HepG2 (cell line): ENCODE measurements around the gene BAG5. TPM values are rescaled to one million over a fixed set of nuclear protein-coding genes. Genes with fewer than 3 reads are reported as not detected.
A peak's percentile ranks its signal among the peaks of the same experiment; 100 is the strongest.

Experiments used
- ATAC-seq: fragments of 200-7000 bp; cut with Tn5 transposase; 3 replicates; pipeline ENCODE4 v1.9.1; 2020; ENCODE audit warnings: mild to moderate bottlenecking, moderate library complexity
- BruUV-seq: library from RNA; stranded (reverse); fragments of 400-500 nt; replicated peaks from 2 replicates; lab custom pipeline; 2021; lab: Mats Ljungman, UMichigan
- CTCF ChIA-PET: fragments of 300-600 bp; formaldehyde crosslinking; extraction: SDS; loops from one replicate; lab custom pipeline; 2021; ENCODE audit warnings: low total read pairs, inconsistent platforms, low intra/inter-chr PET ratio; lab: Yijun Ruan, JAX
- POLR2A ChIA-PET: fragments of 350-600 bp; sonication (Branson Sonifier 250); formaldehyde crosslinking; loops from one replicate; lab custom pipeline; 2020; ENCODE audit warnings: antibody characterized with exemption, inconsistent platforms; lab: Yijun Ruan, JAX
- DNase-seq: peaks from one replicate; pipeline ENCODE4 v3.0.0-alpha.2; 2015; ENCODE audit warnings: low spot score
- FAIRE-seq: peaks from 3 replicates; lab custom pipeline; 2011; peaks lifted over from hg19 to GRCh38; lab: Jason Lieb, UNC
- H2AFZ ChIP-seq: one replicate; pipeline ENCODE4 v1.6.1; 2011; ENCODE audit warnings: low read length, inconsistent platforms
- H3K27ac ChIP-seq: fragments of 300-600 bp; 3 replicates; pipeline ENCODE4 v1.8.0; 2011; ENCODE audit warnings: mixed run types, mild to moderate bottlenecking, mixed read lengths, low read length, inconsistent platforms; ENCODE audit not compliant: insufficient read depth; ENCODE audit errors: extremely low read length
- H3K27me3 ChIP-seq, 2 experiments: fragments of 200-600 bp in 1 of 2; 2 replicates in 1 of 2; 3 replicates in 1 of 2; pipeline versions ENCODE4 v1.6.0 to v1.8.0; 2011; ENCODE audit warnings: low read length in 2 of 2, mild to moderate bottlenecking in 2 of 2, moderate library complexity in 2 of 2, inconsistent platforms in 1 of 2; ENCODE audit not compliant: insufficient read depth in 2 of 2, control insufficient read depth in 1 of 2
- H3K36me3 ChIP-seq, 2 experiments: fragments of 200-600 bp in 1 of 2; replicated peaks in 1 of 2; 2 replicates in 1 of 2; 3 replicates in 1 of 2; pipeline versions ENCODE4 v1.5.1 to v1.8.0; 2011; ENCODE audit warnings: low read length in 2 of 2, inconsistent platforms in 1 of 2; ENCODE audit not compliant: insufficient read depth in 2 of 2, control insufficient read depth in 1 of 2
- H3K4me1 ChIP-seq: 2 replicates; pipeline ENCODE4 v1.5.1; 2012; ENCODE audit warnings: low read length, inconsistent platforms; ENCODE audit not compliant: insufficient read depth
- H3K4me2 ChIP-seq: 2 replicates; pipeline ENCODE4 v1.6.0; 2011; ENCODE audit warnings: low read depth, low read length, inconsistent platforms
- H3K4me3 ChIP-seq, 3 experiments: fragments of 200-600 bp in 1 of 3; sonication (generic), shearing (Covaris generic) in 1 of 3; replicated peaks in 1 of 3; 2 replicates each; pipeline ENCODE4 v1.5.1; 2011 to 2016; ENCODE audit warnings: low read length in 3 of 3, inconsistent platforms in 2 of 3, low read depth in 2 of 3, mild to moderate bottlenecking in 2 of 3, control low read depth in 1 of 3, mixed read lengths in 1 of 3; ENCODE audit not compliant: insufficient read depth in 1 of 3
- H3K79me2 ChIP-seq: one replicate; pipeline ENCODE4 v1.6.1; 2011; ENCODE audit warnings: low read length, inconsistent platforms; ENCODE audit not compliant: insufficient read depth
- H3K9ac ChIP-seq: 2 replicates; pipeline ENCODE4 v1.6.0; 2011; ENCODE audit warnings: mild to moderate bottlenecking, low read depth, low read length, inconsistent platforms; ENCODE audit not compliant: insufficient read depth
- H3K9me3 ChIP-seq: 2 replicates; pipeline ENCODE4 v1.5.1; 2012; ENCODE audit warnings: mild to moderate bottlenecking, low read length
- H4K20me1 ChIP-seq: 2 replicates; pipeline ENCODE4 v1.6.0; 2011; ENCODE audit warnings: inconsistent platforms, mild to moderate bottlenecking, low read length, moderate library complexity; ENCODE audit not compliant: insufficient read depth
- HNRNPL ChIP-seq: fragments of 200-400 bp; formaldehyde crosslinking; IDR thresholded peaks from 2 replicates; pipeline ENCODE4 v1.6.1; 2017; ENCODE audit warnings: mild to moderate bottlenecking, low read depth, low read length
- MAX ChIP-seq: IDR thresholded peaks from 2 replicates; pipeline ENCODE4 v1.6.1; 2012; ENCODE audit warnings: inconsistent platforms
- MNT ChIP-seq: fragments of 450-650 bp; IDR thresholded peaks from 2 replicates; pipeline ENCODE4 v1.6.1; 2016
- NRL ChIP-seq: sonication (generic); formaldehyde crosslinking; IDR thresholded peaks from 2 replicates; pipeline ENCODE4 v1.5.0; 2020; ENCODE audit warnings: missing genetic modification reagents, mild to moderate bottlenecking, moderate library complexity, borderline replicate concordance
- SAP130 ChIP-seq: IDR thresholded peaks from 2 replicates; pipeline ENCODE4 v1.6.1; 2016; ENCODE audit warnings: low read depth
- TBL1XR1 ChIP-seq: fragments of 150-350 bp; IDR thresholded peaks from 2 replicates; pipeline ENCODE4 v1.6.1; 2014; ENCODE audit warnings: borderline replicate concordance, low read length; ENCODE audit not compliant: partially characterized antibody
- TEF ChIP-seq: sonication (generic); formaldehyde crosslinking; IDR thresholded peaks from 2 replicates; pipeline ENCODE4 v1.5.0; 2020; ENCODE audit warnings: missing genetic modification reagents
- TFDP1 ChIP-seq: IDR thresholded peaks from 2 replicates; pipeline ENCODE4 v1.6.1; 2016; ENCODE audit warnings: missing compliant biosample characterization, missing genetic modification reagents, borderline replicate concordance
- ZBTB38 ChIP-seq: sonication (generic); formaldehyde crosslinking; IDR thresholded peaks from 2 replicates; pipeline ENCODE4 v1.5.1; 2020; ENCODE audit warnings: mild to moderate bottlenecking, missing genetic modification reagents
- ZNF574 ChIP-seq: sonication (generic); formaldehyde crosslinking; IDR thresholded peaks from 2 replicates; pipeline ENCODE4 v1.4.0; 2020; ENCODE audit warnings: missing genetic modification reagents
- ZNF616 ChIP-seq: sonication (generic); formaldehyde crosslinking; IDR thresholded peaks from 2 replicates; pipeline ENCODE4 v1.5.0; 2020; ENCODE audit warnings: low read depth, mild to moderate bottlenecking, missing genetic modification reagents
- ZNF687 ChIP-seq: sonication (generic); formaldehyde crosslinking; IDR thresholded peaks from 2 replicates; pipeline ENCODE4 v1.5.1; 2020; ENCODE audit warnings: mild to moderate bottlenecking, missing genetic modification reagents, moderate library complexity
- WGBS: methylation state at CpG from one replicate; pipeline ENCODE4 v1.1.6; 2017; ENCODE audit warnings: low lambda C conversion rate; 5-methylcytosine and 5-hydroxymethylcytosine counted together
- in situ Hi-C: cut with HindIII; loops from 2 replicates; pipeline ENCODE4 v1.10.0; 2017; ENCODE audit warnings: low pct_unique_long_range_greater_than_20kb; ENCODE audit not compliant: extremely low pct_ligation_motif_present
- intact Hi-C: fragments of 100-400 bp; cut with micrococcal nuclease; formaldehyde crosslinking; loops from one replicate; pipeline ENCODE4 v1.10.0; 2022; ENCODE audit not compliant: unreplicated experiment
- polyA plus RNA-seq, 8 experiments: library from polyadenylated mRNA; depleted of rRNA in 3 of 8; stranded (reverse) in 7 of 8; unstranded in 1 of 8; fragments of >200 nt; fragmentation: Illumina TruSeq in 4 of 8; extraction: Trizol in 4 of 8; gene quantifications; 2 replicates each; pipeline versions ENCODE4 v1.2.1 to v1.2.3, GENCODE V29; 2011 to 2016; ENCODE audit warnings: low read depth in 4 of 8, missing spikeins in 1 of 8, mixed read lengths in 1 of 8; ENCODE audit not compliant: insufficient read depth in 1 of 8
- total RNA-seq, 5 experiments: library from RNA; depleted of rRNA; stranded (reverse); fragments of >200 nt; fragmentation: Illumina TruSeq; extraction: Trizol; gene quantifications; 2 replicates each; pipeline ENCODE4 v1.2.3, GENCODE V29; 2016; ENCODE audit warnings: low read depth in 1 of 5

Gene BAG5
- total and polyA plus RNA-seq, 2 of the 13 experiments (the other 11 are each of a cell fraction or from before 2014, with no cell fraction given), result 3.5 to 21.0 TPM

GRCh38 chr14:103543721-103544387, 18.6 kb downstream of the BAG5 start:
- Histone ChIP-seq H3K4me1 (peaks cover 39% of the 10 kb centered on the region), H3K4me2 (no peak overlapping the region), H3K27ac (no peak overlapping the region), H3K9ac (no peak overlapping the region), H2AFZ (no peak overlapping the region), H3K79me2 (no peaks in the 10 kb centered on the region), H3K4me3 (no peak overlapping the region), H4K20me1 (no peaks in the 10 kb centered on the region), H3K27me3 (peaks cover 2 to 19% of the 10 kb centered on the region in 2 experiments; a peak in 2 of 5 replicates), H3K9me3 (no peaks in the 10 kb centered on the region), H3K36me3 (no peaks in the 10 kb centered on the region)
- ATAC-seq (no peak), DNase-seq (no peak), FAIRE-seq (no peak)
- ChIA-PET CTCF (no interaction called here), POLR2A (interaction anchor here (1.1 kb wide), 1 partner anchor 21 kb away, joined by 4 read pairs; the partner anchor contains the start of gene CKB)
- intact Hi-C loops (loop anchor here (2.0 kb wide), 1 partner anchor 19 kb away; no protein-coding TSS in a partner anchor), in situ Hi-C loops (no loop called here)
- BruUV-seq, result no TSS peak
- WGBS, result 59% methylated on average over 13 of the region's 19 CpGs
- peak; percentile 99 for TF ChIP-seq MNT
- TF ChIP-seq HNRNPL, result no peak
- peak; percentile 35; the same call in 1 of the 2 replicates for TF ChIP-seq NRL
- TF ChIP-seq ZBTB38 (CRISPR knock-in tag), result 0 out of 2 replicates have a peak, but pooled peaks have one; percentile 13
- peak; percentile 43; the same call in 1 of the 2 replicates for TF ChIP-seq TFDP1
- TF ChIP-seq SAP130, result 0 out of 2 replicates have a peak, but pooled peaks have one; percentile 20
- peak; percentile 79; the same call in 1 of the 2 replicates for TF ChIP-seq ZNF616 (CRISPR knock-in tag)
- TF ChIP-seq TBL1XR1, result no peak
- TF ChIP-seq MAX, result peak; percentile 89
- 0 out of 2 replicates have a peak, but pooled peaks have one; percentile 18 for TF ChIP-seq ZNF574 (CRISPR knock-in tag)
- TF ChIP-seq ZNF687 (CRISPR knock-in tag), result peak; percentile 97
- no peak for TF ChIP-seq TEF (CRISPR knock-in tag)
